ENCODE results near the gene MTX3.

The MTX3 gene

DNA sequence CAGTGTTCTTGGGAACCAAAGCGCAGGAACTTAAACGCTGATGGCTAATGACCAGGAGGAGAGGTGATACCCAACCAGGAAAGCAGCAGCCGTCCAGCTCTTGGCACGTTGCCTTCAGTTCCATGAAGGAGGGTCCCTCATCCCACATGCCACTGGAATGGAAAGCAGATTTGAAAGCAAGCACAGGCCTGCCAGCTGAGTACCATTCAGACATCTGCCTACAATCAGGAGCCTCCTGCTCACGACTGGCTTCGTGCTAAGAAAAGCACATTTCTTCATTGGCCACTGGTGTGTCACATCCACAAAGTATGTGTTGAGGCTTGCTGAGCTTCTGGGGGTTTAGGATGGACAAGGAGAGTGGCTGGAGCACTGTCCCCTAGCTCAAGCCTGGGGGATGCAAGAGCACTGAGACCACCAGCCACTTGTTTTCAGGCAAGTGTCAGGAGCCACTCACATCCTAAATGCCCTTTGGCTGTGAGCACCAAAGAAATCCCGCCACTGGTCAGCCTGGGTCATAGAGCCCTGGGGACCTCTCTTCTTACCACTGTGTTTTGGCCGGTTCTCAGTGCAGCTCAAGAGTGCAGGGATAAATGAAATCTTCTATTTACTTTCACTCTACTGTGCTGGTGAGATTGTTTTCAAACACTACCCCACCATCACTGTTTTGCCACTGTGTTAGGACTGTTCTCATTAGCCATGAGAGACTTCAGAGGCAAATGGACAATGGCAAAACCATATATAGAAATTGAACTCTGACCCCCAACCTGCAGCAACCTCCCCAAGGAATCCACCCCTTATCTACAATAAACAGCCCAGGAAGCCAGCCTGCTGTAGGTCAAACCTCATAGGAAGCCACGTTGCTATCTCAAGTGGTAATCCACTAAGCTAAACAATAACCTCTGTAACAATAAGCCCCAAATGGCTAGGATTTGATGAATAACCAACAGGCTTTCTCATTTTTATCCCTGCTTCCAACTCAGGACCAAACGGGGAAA lies 58.3 kb downstream of the MTX3 start:
- DNase-seq = no peak

DNA sequence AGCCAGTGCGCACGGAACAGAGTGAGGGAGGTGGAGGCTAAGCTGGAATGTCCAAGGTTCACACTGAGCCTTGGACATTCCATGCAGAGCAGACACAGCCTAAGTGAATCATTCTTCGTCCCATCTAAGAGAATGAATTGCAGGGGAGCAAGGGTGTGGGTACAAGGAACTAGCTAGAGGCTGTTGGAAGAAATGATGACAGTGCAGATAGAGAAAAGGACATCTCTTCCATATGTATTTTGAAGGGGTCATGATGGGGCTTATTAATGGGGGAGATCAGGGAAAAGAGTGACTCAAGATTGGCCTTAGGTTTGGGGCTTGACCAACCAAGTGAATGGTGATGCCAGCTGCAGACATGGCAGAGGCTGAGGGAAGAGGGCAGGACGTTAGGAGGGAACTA lies 59.2 kb downstream of the MTX3 start:
- DNase-seq = no peak

DNA sequence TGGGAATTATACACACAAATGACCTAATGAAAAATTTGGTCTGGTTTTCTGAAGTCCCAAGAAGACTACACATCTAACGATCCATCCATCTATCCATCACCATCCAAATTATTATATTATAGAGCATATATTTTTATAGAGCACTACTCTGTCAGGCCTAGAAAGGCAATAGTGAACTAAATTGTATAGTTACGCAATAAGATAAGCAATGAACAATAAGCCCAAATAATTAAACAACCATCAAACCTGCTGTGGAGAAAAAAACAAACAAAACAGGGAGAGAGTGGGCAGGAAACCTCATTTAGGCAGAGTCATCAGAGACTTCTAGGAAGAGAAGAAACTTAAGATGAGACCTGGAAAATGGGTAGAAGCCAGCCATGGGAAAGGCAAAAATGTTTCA lies 59.7 kb downstream of the MTX3 start:
- DNase-seq = no peak

DNA sequence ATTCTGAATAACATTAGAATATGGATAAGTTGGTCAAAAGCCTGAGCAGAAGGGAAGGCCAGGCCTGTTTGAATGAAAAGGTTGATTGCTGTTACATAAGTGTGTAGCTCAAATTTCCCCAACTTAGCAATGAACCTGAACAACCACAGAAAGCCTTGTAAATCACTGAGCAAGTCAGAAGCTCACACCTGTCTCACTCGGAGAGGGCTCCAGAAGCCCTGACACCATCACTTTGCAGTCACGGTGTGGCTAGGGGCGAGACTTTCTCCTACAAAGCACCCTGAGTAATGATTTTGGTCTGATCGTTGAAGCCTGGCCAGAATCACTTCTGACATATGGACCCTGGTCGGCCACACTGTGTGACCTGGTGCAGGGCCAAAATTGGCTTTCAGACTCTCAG lies 62.0 kb downstream of the MTX3 start:
- no peak for DNase-seq
